Mammary epithelial cell (primary cell): ENCODE data around the gene ZBP1.

Experiments used
- CTCF ChIP-seq, 2 donors: IDR thresholded peaks in 1 of 2; conservative IDR thresholded peaks in 1 of 2; 2 replicates each; pipeline ENCODE4 v1.5.1; 2011 to 2012; ENCODE audit warnings: inconsistent platforms in 2 of 2, low read length in 2 of 2, mild to moderate bottlenecking in 2 of 2, control low read depth in 1 of 2, low read depth in 1 of 2; ENCODE audit not compliant: insufficient read depth in 1 of 2; ENCODE audit errors: extremely low read depth in 1 of 2
- EZH2 ChIP-seq: IDR thresholded peaks from 2 replicates; pipeline ENCODE4 v1.6.1; 2012; ENCODE audit warnings: low read length, inconsistent platforms, borderline replicate concordance

GRCh38 chr20:57563522-57563921, 56.7 kb downstream of the ZBP1 start:
- no peak for TF ChIP-seq EZH2
- no peak for TF ChIP-seq CTCF (conservative IDR thresholded peaks at IDR 0.05 in 1 of 2, IDR thresholded peaks at IDR 0.05 in 1 of 2; ENCODE audit: extremely low read depth in 1 of 2, insufficient read depth in 1 of 2, low read depth in 1 of 2, low read length in 2 of 2)
